Panc1 (cell line): ENCODE measurements around the gene RANBP17.

Experiments used
- POLR2AphosphoS5 ChIP-seq: IDR thresholded peaks from 2 replicates; pipeline ENCODE4 v1.6.1; 2012; ENCODE audit warnings: mild to moderate bottlenecking, low read depth, low read length, moderate library complexity
- SIN3A ChIP-seq: IDR thresholded peaks from 2 replicates; pipeline ENCODE4 v1.6.1; 2012; ENCODE audit warnings: low read depth, mild to moderate bottlenecking, low read length, moderate library complexity, borderline replicate concordance; ENCODE audit not compliant: insufficient read depth
- TF ChIP-seq, protein P1 (sequence below): fragments of 450-650 bp; IDR thresholded peaks from 2 replicates; pipeline ENCODE4 v1.5.1; 2017; ENCODE audit warnings: mild to moderate bottlenecking
- TF ChIP-seq, protein P2 (sequence below), 2 experiments: IDR thresholded peaks; 2 replicates each; pipeline ENCODE4 v1.6.1; 2011 to 2012; ENCODE audit warnings: low read depth in 2 of 2, control low read depth in 1 of 2, low read length in 1 of 2, mild to moderate bottlenecking in 1 of 2, moderate library complexity in 1 of 2; ENCODE audit not compliant: insufficient read depth in 1 of 2

DNA sequence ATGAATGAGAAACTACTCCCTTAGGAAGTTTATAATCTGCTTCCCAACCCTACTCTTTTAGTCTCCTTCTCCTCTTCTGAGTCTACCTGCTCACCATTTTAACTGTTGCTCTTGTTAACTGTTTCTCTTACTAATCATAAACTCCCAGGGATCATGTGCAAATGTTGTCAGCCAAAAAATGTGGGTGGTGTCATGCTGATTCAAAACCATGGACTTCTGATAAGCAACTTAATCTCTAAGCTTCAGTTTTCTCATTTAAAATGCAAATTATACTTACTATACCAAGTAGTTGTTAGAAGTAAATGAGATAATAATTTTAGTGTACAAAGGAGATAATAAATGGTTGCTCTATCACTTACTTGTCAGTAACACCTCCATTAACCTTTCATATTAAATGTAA is 401.4 kb downstream of the RANBP17 start:
- TF ChIP-seq, protein P1, sequence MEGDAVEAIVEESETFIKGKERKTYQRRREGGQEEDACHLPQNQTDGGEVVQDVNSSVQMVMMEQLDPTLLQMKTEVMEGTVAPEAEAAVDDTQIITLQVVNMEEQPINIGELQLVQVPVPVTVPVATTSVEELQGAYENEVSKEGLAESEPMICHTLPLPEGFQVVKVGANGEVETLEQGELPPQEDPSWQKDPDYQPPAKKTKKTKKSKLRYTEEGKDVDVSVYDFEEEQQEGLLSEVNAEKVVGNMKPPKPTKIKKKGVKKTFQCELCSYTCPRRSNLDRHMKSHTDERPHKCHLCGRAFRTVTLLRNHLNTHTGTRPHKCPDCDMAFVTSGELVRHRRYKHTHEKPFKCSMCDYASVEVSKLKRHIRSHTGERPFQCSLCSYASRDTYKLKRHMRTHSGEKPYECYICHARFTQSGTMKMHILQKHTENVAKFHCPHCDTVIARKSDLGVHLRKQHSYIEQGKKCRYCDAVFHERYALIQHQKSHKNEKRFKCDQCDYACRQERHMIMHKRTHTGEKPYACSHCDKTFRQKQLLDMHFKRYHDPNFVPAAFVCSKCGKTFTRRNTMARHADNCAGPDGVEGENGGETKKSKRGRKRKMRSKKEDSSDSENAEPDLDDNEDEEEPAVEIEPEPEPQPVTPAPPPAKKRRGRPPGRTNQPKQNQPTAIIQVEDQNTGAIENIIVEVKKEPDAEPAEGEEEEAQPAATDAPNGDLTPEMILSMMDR, result no peak
- TF ChIP-seq POLR2AphosphoS5 (no peak), SIN3A (no peak)
- TF ChIP-seq, protein P2, sequence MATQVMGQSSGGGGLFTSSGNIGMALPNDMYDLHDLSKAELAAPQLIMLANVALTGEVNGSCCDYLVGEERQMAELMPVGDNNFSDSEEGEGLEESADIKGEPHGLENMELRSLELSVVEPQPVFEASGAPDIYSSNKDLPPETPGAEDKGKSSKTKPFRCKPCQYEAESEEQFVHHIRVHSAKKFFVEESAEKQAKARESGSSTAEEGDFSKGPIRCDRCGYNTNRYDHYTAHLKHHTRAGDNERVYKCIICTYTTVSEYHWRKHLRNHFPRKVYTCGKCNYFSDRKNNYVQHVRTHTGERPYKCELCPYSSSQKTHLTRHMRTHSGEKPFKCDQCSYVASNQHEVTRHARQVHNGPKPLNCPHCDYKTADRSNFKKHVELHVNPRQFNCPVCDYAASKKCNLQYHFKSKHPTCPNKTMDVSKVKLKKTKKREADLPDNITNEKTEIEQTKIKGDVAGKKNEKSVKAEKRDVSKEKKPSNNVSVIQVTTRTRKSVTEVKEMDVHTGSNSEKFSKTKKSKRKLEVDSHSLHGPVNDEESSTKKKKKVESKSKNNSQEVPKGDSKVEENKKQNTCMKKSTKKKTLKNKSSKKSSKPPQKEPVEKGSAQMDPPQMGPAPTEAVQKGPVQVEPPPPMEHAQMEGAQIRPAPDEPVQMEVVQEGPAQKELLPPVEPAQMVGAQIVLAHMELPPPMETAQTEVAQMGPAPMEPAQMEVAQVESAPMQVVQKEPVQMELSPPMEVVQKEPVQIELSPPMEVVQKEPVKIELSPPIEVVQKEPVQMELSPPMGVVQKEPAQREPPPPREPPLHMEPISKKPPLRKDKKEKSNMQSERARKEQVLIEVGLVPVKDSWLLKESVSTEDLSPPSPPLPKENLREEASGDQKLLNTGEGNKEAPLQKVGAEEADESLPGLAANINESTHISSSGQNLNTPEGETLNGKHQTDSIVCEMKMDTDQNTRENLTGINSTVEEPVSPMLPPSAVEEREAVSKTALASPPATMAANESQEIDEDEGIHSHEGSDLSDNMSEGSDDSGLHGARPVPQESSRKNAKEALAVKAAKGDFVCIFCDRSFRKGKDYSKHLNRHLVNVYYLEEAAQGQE (IDR thresholded peaks at IDR 0.05; ENCODE audit: insufficient read depth in 1 of 2, low read depth in 2 of 2, low read length in 1 of 2), result no peak
